C4-2B (cell line): Measurements from ENCODE around the gene LRRTM3.

Source experiments
- ZFX ChIP-seq: fragments of 450-650 bp; IDR thresholded peaks from 2 replicates; pipeline ENCODE4 v1.6.1; 2017
- TF ChIP-seq, protein P1 (sequence below): fragments of 450-650 bp; conservative IDR thresholded peaks from 2 replicates; pipeline ENCODE4 v1.5.1; 2017; ENCODE audit warnings: mild to moderate bottlenecking

DNA sequence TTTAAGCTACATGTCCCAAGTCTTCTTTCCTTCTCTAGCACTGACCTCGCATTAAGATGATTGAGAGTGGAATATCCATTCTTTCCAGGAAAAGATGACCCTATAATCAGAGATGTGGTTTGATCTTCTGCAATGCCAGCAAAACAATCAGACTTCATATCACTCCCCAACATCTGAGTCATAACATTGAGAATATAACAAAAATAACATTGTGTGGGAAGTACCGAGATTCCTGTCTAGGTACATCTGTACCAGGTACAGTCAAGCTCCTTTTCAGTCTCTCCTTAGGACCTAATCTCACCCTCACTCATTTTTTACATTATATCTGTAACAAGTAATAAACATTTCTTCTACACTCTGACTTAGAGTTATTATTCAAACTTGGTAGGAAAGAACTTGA is 201.6 kb downstream of the LRRTM3 start:
- TF ChIP-seq, protein P1, sequence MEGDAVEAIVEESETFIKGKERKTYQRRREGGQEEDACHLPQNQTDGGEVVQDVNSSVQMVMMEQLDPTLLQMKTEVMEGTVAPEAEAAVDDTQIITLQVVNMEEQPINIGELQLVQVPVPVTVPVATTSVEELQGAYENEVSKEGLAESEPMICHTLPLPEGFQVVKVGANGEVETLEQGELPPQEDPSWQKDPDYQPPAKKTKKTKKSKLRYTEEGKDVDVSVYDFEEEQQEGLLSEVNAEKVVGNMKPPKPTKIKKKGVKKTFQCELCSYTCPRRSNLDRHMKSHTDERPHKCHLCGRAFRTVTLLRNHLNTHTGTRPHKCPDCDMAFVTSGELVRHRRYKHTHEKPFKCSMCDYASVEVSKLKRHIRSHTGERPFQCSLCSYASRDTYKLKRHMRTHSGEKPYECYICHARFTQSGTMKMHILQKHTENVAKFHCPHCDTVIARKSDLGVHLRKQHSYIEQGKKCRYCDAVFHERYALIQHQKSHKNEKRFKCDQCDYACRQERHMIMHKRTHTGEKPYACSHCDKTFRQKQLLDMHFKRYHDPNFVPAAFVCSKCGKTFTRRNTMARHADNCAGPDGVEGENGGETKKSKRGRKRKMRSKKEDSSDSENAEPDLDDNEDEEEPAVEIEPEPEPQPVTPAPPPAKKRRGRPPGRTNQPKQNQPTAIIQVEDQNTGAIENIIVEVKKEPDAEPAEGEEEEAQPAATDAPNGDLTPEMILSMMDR: no peak
- TF ChIP-seq ZFX: no peak
